ENCODE results near the gene NCR2.

The NCR2 gene

DNA sequence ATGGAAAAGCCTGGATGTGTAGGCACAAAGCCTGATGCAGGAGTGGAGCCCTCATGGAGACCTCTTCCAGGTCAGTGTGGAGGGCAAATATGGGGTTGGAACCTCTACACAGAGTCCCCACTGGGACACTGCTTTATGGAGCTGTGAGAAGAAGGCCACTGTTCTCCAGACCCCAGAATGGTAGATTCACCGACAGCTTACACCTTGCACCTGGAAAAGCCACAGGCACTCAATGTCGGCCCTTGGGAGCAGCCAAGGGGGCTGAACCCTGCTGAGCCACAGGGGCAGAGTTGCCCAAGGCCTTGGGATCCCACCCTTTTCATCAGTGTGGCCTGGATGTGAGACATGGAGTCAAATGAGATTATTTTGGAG, 24.9 kb downstream of the NCR2 start:
- DNase-seq: no peak

DNA sequence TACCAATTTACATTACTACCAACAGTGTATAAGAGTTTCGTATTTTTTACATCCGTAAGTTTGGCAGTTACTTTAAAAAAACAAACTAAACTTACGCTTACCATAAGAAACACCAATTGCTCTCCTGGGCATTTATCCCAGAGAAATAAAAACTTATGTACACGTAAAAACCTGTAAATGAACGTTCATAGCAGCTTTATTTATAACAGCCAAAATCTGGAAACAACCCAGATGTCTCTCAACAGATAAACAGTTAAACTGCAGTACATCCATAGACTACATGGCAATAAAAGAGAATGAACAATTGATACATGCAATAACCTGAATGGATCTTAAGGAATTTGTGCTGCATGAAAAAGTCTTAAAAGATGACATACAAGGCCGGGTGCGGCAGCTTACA, 30.7 kb downstream of the NCR2 start:
- no peak for DNase-seq

DNA sequence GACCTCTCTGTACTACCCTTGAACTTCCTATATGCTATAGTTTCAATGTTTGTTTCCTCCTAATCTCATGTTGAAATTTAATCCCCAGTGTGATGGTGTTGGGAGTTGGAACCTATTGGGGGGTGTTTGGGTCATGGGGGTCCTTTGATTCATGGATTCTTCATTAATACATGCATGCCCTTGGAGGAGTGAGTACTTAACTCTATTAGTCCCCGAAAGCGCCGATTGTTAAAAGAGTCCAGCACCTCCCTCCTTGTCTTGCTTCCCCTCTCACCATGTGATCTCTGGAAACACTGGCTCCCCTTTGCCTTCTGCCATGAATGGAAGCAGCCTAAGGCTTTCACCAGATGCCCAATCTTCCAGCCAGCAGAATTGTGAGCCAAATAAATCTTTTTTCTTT, 31.7 kb downstream of the NCR2 start:
- no peak for DNase-seq

DNA sequence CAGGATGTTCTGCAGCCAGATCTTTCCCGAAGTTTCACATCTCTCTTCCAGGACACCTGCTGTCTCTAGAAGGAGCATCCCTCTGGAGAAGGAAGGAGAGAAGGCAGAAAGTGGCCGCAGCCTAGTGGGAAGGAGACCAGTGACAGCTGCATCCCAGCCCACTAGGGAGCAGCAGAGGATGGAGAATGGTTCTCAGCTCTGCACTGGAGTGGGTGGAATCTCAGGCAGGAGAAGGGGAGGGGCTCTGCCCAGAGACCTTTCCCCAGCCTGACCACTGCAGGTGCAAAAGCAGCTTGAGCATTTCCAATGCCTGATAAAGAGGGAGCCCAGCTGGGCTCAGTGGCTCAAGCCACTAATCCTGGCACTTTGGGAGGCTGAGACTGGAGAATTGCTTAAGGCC, 32.3 kb downstream of the NCR2 start:
- DNase-seq: peak; percentile 56

DNA sequence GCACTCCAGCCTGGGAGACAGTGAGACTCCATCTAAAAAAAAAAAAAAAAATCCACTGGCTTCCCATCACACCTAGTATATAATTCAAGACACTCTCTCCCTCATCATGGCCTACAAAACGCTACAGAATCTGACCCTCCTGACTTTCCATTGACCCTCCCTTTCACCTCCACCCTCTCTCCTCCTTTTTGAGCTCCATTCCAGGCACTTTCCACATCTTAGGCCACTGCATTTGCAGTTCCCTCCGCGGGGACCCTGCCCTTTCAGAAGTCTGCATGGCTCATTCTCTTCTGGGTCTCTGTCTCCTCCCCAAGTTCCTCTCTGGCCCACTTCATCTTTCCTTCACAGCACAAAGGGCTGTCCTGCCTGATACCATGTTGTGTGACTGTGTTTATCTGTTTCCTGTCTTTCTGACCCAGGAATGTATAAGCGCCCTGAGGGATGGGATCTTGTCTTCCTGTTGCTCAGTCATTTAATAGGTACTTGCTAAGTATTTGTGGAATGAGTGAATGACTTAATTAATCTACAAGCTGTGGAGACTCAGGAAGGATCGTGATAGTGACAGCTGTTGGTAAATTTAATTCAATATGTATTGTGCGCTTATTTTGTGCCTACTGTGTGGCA, 35.2 kb downstream of the NCR2 start:
- DNase-seq: no peak

DNA sequence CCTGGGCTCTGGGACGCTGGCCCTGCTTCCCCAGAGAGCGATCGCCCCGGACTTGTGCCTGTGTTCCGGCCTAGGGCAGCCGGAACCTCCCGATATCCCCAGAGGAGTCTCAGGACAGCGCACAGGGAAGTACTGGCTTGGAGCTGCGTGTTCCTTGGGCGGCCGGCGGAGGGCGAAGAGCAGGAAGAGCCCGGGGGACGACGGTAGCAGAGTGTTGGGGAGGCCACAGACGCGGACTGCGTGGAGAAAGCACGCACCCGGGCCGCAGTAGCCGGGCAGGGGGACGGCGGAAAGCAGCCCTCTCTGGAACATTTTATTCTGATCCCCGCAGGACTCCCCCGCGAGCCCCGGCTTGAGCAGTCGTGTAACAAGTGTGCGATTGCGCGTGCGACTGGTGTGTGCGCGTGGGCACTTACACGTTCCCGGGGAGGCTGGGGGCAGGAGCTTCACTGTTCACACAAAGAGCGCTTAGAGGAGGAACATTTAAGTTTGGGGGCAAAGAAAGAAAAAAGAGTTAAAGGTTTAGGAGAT, 36.1 kb downstream of the NCR2 start:
- peak; percentile 18 for DNase-seq

DNA sequence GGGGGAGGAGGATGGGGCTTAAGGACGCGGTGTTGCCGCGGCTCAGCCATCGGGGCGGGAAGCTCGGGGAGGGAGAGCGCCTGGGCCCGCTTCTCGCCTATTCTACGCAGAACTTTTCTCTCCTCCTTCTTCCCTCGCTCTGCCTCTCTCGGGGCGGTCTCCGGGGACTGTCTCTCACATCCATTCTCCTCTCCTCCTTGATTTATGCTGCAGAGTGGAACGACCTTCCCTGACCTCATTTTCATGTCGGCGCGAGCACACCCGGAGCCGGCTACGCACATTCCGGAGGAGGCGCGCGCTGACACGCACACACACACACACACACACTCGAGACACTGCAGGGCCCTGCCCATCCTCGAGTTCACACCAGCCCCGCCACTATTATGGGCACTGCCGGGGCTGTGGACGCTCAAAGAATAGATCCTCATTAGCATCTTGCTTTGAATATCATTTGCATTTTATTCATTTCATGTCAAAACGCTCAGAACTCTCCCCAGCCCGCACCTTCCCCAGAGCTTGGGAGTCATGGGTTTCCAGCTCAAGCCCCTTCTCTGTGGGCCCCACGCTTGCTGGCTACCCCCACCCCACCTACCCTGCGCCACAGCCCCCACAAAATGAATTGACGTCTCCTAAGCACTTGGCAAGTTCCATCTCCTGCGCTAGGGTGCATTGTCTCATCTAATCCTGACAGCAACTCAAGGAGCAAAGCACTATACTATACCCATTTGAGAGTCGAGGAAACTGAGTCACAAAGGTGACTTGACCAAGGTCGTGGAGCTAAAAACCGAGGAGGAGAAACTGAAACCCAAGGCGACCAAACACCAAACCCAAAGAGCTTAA, 36.8 kb downstream of the NCR2 start:
- no peak for DNase-seq

DNA sequence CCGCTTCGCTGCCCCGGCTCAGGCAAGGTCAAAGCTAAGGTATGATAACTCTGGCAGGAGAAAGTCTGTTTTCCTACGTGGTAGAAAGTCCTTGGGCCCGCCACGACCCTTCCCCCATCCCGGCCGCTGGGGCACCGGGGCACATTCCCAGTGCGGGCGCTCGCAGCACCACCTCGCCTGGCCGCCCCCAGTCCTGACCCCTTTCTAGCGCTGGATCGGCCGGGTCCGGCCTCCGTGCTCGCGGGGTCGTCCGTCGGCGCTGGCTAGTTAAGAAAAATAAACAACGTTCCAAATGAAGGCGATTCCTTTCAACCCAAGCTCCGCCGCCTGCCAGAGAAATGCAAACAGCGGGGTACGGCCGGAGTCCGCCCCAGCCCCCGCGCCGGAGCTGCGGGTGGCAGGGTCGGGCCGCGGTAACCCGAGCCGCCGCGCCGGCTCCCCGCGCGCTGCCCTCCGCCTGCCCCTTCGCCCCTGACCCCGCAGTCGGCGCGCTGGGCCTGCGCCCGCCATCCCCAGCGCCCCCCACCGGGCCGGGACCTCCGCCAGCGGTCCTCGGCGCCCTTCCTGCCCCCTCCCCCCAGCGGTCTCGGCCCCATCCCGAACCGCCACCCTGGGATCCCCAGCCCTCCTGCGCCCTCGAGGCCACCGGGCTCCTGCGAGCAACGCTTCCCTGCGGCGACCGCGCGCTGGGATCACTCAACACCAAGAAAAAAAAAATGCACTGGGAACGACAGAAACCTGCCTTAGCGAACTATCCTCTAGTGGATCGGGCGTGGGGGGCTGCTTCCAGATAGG, 37.6 kb downstream of the NCR2 start:
- no peak for DNase-seq

DNA sequence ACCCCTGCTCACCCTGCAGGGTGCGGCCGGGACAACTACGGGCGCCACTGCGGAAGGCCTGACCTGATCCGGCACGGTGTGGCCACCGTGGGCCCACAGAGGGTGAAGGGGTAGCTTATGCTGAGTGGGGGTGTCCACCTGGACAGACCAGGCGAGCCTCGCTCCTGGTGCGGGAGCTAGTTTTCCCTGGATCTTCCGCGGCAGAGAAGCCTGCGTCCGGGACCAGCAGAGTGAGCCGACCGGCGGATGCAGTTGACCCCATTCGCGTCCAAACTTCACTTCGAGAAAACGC, 38.2 kb downstream of the NCR2 start:
- no peak for DNase-seq

DNA sequence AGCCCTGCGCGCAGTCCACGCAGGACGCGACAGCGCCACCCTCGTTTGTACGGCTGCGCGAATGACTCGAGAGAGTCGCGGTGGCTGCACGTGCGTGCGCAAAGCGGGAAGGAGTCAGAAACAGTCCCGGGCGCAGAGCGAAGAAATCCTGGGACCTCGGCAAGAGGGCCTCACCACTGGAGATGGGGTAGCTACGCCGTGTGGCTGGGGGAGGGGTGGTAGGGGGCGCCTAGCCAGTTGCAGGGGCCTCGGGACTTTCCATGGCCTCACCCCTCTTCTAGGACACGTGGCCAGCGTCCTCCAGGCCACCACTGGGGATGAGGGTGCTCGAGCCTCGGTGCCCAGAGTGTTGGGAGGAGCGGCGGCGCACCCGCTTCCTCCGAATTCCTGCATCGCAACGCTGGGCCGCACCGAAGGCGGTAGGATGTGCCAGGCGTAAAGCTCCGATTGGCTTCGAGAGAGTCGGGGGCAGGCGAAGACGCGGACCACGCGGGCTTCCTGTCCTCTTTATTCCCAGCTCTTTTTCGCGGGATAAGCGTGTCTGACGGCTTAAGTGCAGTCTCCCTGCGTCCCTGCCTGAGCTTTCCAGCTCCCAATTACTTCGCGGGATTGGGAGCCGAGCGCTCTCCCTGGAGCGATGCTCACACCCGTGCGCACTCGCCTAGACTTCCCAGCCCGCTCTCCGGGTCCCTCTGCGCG, 38.7 kb downstream of the NCR2 start:
- no peak for DNase-seq

DNA sequence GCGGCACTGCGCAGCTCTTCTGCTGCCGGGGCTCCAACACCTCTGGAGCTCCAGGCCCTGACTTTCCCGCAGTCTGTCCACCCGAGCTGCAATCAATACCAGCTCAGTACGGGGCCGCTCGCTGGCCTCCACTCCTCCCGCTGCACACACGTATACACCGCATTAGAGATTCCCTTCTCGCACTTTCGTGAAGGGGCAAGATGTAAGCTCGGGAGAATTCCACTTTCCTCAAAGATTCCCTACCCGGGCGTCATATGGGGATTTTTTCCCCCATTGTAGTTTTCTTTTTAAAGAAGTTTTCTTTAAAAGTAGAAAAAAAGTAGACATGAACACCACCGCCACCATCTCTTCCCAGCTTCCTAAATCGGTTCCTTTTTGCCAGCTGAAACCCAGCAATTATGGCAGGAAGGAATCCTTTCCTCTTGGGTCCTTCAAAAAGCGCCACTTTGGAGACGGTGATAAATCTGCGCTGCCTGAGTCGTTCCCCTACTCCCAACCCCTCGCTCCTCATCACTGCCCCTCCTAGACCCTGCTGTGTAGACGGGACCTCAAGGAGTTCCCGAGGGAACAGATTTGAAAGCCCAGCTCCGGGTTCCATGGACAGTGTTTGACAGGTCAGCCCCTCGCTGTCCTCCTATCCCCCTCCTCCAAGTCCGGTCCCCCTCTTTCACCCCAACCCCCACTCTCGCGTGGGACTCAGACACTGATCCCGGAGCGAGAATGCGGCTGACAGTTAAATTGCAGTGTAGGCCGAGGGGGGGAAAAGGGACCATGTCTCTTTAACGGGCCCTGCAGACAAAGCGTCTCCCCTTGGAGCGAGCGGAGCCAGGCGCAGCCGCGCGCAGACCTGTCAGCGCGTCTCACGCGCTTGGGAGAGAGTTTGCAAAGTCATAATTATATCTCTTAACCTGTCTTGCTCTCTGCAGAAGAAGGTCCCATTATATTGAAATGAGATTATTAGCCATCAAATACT, 39.5 kb downstream of the NCR2 start:
- DNase-seq: no peak

DNA sequence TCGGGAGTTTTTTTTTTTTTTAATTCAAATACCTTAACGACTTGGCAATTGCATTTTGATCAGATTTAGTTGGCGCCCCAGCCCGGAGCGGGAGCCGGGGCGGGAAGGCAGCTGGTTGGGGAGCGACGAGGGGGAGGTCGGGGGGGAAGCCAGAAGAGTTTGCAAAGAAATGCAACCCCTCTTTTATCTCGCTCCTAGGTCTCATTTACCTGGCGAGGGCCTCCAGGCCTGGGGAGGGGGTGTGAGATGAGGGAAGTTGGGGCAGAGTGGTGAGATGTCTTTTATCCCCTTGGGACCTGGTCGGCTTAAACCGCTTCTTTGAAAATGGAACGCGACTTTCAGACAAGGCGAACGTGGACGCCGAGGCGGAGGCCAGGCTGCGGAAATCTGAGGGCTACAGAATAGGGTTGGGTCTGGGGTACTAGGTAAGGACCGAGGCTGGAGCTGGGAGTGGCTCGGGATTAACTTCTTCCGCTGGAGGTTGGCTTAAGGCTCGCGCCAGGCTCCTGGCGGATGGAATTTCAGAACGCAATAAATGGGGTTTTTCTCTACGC, 40.3 kb downstream of the NCR2 start:
- DNase-seq: no peak

DNA sequence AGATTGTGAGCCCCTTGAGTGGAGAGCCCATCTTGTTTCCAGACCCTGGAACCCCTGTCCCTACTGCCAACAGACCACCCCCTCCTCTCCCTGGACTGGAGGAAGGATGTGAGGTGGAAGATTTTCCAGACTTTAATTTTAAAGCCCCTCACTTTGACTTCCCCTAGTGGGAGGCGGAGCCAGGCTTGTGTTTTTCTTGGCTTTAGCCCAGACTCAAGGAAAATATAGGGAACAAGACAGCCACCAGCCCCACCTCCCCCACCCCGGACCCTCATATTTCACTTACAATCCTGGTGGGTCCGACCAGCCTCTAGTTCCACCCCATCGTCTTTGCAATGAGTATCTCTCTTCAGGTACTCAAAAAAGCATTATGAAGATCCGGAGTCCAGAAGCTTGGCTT, 40.8 kb downstream of the NCR2 start:
- no peak for DNase-seq

DNA sequence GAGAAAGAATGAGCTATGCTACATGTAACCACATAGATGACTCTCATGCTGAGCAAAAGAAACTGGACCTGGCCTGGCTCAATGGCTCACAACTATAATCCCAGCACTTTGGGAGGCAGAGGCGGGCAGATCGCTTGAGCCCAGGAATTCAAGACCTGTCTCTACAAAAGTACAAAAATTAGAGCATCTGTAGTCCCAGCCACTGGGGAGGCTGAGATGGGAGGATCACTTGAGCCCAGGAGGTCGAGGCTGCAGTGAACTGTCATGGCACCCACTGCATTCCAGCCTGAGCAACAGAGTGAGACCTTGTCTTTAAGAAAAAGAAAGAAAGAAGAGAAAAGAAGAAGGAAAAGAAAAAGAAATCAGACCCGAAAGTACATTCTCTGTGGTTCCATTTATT, 41.7 kb downstream of the NCR2 start:
- no peak for DNase-seq

DNA sequence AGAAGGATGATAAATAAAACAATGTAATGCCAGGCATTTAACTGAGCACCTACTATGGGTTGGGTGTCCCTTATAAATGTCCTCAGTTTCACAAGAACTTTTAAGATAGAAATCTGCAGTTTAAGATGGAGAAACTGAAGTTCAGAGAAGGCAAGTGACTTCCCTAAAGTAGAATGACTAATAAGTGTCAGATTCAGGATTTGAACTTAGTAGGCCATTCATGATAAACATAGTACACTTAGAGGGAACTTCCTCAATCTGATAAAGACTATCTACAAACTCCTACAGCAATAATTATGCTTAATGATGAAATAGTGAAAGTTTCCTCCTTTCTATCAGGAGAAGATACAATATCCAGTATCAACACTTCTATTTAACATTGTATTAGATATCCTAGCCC, 43.9 kb downstream of the NCR2 start:
- peak; percentile 45 for DNase-seq

DNA sequence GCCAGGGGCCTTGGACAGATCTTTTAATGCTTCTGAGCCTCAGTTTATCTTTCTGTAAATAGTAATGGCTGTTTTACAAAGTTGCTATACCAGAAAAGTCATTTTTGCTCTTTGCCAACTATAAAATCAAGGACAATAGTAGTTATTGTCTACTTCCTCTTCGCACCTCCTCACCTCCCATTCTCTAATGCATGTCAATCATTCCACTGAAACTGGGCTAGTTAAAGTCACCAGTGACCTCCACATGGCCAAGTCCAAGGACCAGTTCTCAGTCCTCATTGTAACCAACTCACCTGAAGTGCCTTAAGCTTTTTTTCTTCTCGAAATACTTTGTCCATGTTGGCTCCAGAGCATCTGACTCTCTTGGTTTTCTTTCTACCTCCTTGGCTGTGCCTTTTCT, 51.2 kb downstream of the NCR2 start:
- DNase-seq: no peak

DNA sequence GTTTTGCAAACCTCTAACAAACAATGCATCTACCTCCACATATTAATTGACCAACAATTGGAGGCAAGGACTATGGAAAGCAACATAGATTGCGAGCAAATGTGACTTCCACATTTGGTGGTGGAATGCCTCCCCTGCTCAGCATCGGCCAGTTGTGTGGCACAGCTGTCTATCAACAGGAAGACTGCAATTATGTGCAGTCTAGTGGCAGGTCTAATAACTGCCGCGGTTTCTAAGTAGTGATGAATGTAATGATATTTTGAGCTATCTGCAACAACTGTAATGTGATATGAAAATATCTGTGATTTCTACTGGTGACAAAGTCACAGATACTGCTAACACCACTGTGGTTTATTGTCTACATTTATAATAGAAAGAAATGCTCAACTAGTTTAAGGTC, 56.8 kb downstream of the NCR2 start:
- DNase-seq: peak; percentile 13

DNA sequence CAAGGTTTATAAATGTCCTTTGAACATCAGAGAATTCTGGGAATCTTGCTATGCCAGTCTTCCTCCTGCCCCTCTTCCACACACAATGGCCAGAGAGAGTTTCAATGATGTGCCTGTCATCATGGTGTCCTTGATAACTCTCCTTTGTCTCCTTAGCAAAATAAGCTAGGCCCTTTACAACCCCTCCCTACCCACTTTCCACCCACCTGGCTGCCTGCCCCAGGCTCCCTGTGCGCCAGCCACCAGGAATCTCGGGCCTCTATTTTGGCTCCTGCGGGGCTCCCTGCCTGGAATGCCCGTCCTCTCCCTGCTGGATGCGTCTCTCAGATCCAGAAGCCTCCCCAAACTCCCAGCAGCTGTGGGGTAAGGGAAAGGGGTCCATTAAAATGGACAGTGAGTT, 60.9 kb downstream of the NCR2 start:
- DNase-seq: no peak

DNA sequence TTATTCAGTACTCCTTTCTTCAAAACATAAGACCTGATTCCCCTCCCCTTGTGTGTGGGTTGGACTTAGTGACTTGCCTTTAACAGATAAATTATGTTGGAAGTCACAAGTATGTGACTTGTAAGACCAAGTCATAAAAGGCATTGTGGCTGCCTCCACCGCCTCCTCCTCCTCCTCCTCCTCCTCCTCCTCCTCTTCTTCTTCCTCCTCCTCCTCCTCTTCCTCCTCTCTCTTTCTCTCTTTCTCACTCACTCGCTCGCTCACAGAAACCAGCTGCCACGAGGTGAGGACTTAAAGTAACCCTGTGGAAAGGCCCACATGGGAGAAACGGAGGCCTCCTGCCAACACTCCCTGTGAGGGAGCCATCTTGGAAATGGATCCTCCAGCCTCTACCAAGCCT, 64.0 kb downstream of the NCR2 start:
- DNase-seq: no peak

Measured in hematopoietic multipotent progenitor cell treated with erythropoietin and hydrocortisone succinate and interleukin-3 and kit ligand, for 6 days (in vitro differentiated cells).